GM23338 (cell line): ENCODE measurements around the gene PGAM5. TPM values are rescaled to one million over a fixed set of nuclear protein-coding genes. Genes with fewer than 3 reads are reported as not detected.

Experiments
- ATAC-seq: fragments of 200-7000 bp; cut with Tn5 transposase; 3 replicates; pipeline ENCODE4 v1.9.1; 2020
- DNase-seq: peaks from one replicate; pipeline ENCODE4 v3.0.0-alpha.2; 2015; ENCODE audit warnings: low spot score
- H2AFZ ChIP-seq: fragments of 200-600 bp; sonication (generic); 2 replicates; pipeline ENCODE4 v1.8.0; 2016; ENCODE audit warnings: antibody characterized with exemption, mild to moderate bottlenecking, moderate library complexity
- H3F3A ChIP-seq: fragments of 200-600 bp; sonication (generic); replicated peaks from 2 replicates; pipeline ENCODE4 v1.8.0; 2017; ENCODE audit warnings: antibody characterized with exemption, mixed run types, low read depth
- H3K27ac ChIP-seq: fragments of 200-600 bp; sonication (generic); 2 replicates; pipeline ENCODE4 v1.6.1; 2016; ENCODE audit warnings: low read depth
- H3K27me3 ChIP-seq: fragments of 200-600 bp; sonication (generic); 2 replicates; pipeline ENCODE4 v1.8.0; 2016; ENCODE audit warnings: mild to moderate bottlenecking, mixed run types, moderate library complexity; ENCODE audit not compliant: insufficient read depth
- H3K36me3 ChIP-seq: fragments of 200-600 bp; sonication (generic); 2 replicates; pipeline ENCODE4 v1.8.0; 2016; ENCODE audit warnings: mild to moderate bottlenecking; ENCODE audit not compliant: insufficient read depth
- H3K4me1 ChIP-seq: fragments of 200-600 bp; sonication (generic); 2 replicates; pipeline ENCODE4 v1.8.0; 2016; ENCODE audit warnings: mild to moderate bottlenecking, moderate library complexity; ENCODE audit not compliant: insufficient read depth
- H3K4me2 ChIP-seq: fragments of 200-600 bp; sonication (generic); 2 replicates; pipeline ENCODE4 v1.7.1; 2017; ENCODE audit warnings: mixed run types
- H3K4me3 ChIP-seq: fragments of 200-600 bp; sonication (generic); 2 replicates; pipeline ENCODE4 v1.6.1; 2016; ENCODE audit warnings: mixed run types
- H3K79me2 ChIP-seq: fragments of 200-600 bp; sonication (generic); replicated peaks from 2 replicates; pipeline ENCODE4 v1.8.0; 2017; ENCODE audit warnings: mild to moderate bottlenecking; ENCODE audit not compliant: insufficient read depth
- H3K9me2 ChIP-seq: fragments of 200-600 bp; sonication (generic); 2 replicates; pipeline ENCODE4 v1.8.0; 2017; ENCODE audit not compliant: insufficient read depth
- H4K20me1 ChIP-seq: fragments of 200-600 bp; sonication (generic); replicated peaks from 2 replicates; pipeline ENCODE4 v1.8.0; 2017; ENCODE audit warnings: mild to moderate bottlenecking; ENCODE audit not compliant: insufficient read depth
- H3K27ac Mint-ChIP-seq: 2 replicates; pipeline ENCODE4 v1.8.0; 2020; ENCODE audit warnings: inconsistent platforms, mild to moderate bottlenecking, moderate library complexity, mixed read lengths
- H3K27me3 Mint-ChIP-seq: 3 replicates; pipeline ENCODE4 v1.8.0; 2022; ENCODE audit warnings: low read depth, mild to moderate bottlenecking, moderate library complexity, mixed read lengths, inconsistent platforms; ENCODE audit not compliant: insufficient read depth, poor library complexity
- H3K36me3 Mint-ChIP-seq: 3 replicates; pipeline ENCODE4 v1.8.0; 2021; ENCODE audit warnings: low read depth, mild to moderate bottlenecking, inconsistent platforms, moderate library complexity, mixed read lengths
- H3K4me1 Mint-ChIP-seq: 3 replicates; pipeline ENCODE4 v1.8.0; 2020; ENCODE audit warnings: mild to moderate bottlenecking, inconsistent platforms, mixed read lengths
- H3K4me3 Mint-ChIP-seq: 3 replicates; pipeline ENCODE4 v1.8.0; 2021; ENCODE audit warnings: moderate library complexity, mild to moderate bottlenecking, inconsistent platforms, mixed read lengths
- H3K9me3 Mint-ChIP-seq: 3 replicates; pipeline ENCODE4 v1.8.0; 2020; ENCODE audit warnings: moderate library complexity, mild to moderate bottlenecking, inconsistent platforms, mixed read lengths
- CREB1 ChIP-seq: fragments of 250-450 bp; sonication (Bioruptor Pico); IDR thresholded peaks from 2 replicates; pipeline ENCODE4 v1.5.0; 2020; ENCODE audit warnings: low read depth, mild to moderate bottlenecking, moderate library complexity
- CTCF ChIP-seq, 2 experiments: fragments of 200-600 bp in 1 of 2; sonication (generic) in 1 of 2; conservative IDR thresholded peaks; 2 replicates each; pipeline versions ENCODE4 v1.5.1 to v1.6.1; 2016 to 2017; ENCODE audit warnings: antibody characterized with exemption in 2 of 2, low read depth in 2 of 2, mild to moderate bottlenecking in 2 of 2, moderate library complexity in 1 of 2
- ETS1 ChIP-seq: IDR thresholded peaks from 2 replicates; pipeline ENCODE4 v1.6.1; 2016; ENCODE audit warnings: antibody characterized with exemption
- EZH2 ChIP-seq: fragments of 200-600 bp; sonication (generic); IDR thresholded peaks from one replicate; pipeline ENCODE4 v1.8.0; 2017; ENCODE audit warnings: antibody characterized with exemption, mild to moderate bottlenecking, low read depth; ENCODE audit not compliant: unreplicated experiment
- EZH2phosphoT487 ChIP-seq: fragments of 200-600 bp; sonication (generic); IDR thresholded peaks from one replicate; pipeline ENCODE4 v1.8.1; 2018; ENCODE audit warnings: antibody characterized with exemption; ENCODE audit not compliant: unreplicated experiment
- NANOG ChIP-seq: IDR thresholded peaks from 2 replicates; pipeline ENCODE4 v1.6.1; 2016; ENCODE audit warnings: antibody characterized with exemption, borderline replicate concordance
- POLR2AphosphoS5 ChIP-seq: IDR thresholded peaks from 2 replicates; pipeline ENCODE4 v1.6.1; 2016; ENCODE audit warnings: antibody characterized with exemption, low read depth
- REST ChIP-seq: IDR thresholded peaks from one replicate; pipeline ENCODE4 v1.6.1; 2018; ENCODE audit warnings: antibody characterized with exemption; ENCODE audit not compliant: unreplicated experiment
- STAT1 ChIP-seq: IDR thresholded peaks from one replicate; pipeline ENCODE4 v1.6.1; 2016; ENCODE audit warnings: antibody characterized with exemption; ENCODE audit not compliant: unreplicated experiment
- ZNF114 ChIP-seq: fragments of 250-450 bp; sonication (Bioruptor Pico); IDR thresholded peaks from 2 replicates; pipeline ENCODE4 v1.5.0; 2020; ENCODE audit warnings: mild to moderate bottlenecking, moderate library complexity
- ZNF331 ChIP-seq: fragments of 250-450 bp; sonication (Bioruptor Pico); IDR thresholded peaks from 2 replicates; pipeline ENCODE4 v1.5.0; 2020; ENCODE audit warnings: low read depth, mild to moderate bottlenecking, moderate library complexity
- ZNF462 ChIP-seq: fragments of 250-450 bp; sonication (Bioruptor Pico); IDR thresholded peaks from 2 replicates; pipeline ENCODE4 v1.5.0; 2020; ENCODE audit warnings: mild to moderate bottlenecking, moderate library complexity
- polyA plus RNA-seq: library from polyadenylated mRNA; unstranded; fragments of >200 nt; fragmentation: Nextera tagmentation; extraction: Ambion mirVana; gene quantifications from 2 replicates; pipeline ENCODE4 v1.2.1, GENCODE V29; 2016
- total RNA-seq: library from RNA; depleted of rRNA; stranded (reverse); fragments of >200 nt; shearing (Covaris generic); gene quantifications from 2 replicates; pipeline ENCODE4 v1.2.3, GENCODE V29; 2014

PGAM5 gene
- total and polyA plus RNA-seq, 2 experiments from 2014 or later: 31.1 to 108 TPM

GRCh38 chr12:132726386-132726785 lies 15.7 kb downstream of the PGAM5 start (continued):
- TF ChIP-seq ZNF462 (CRISPR knock-in tag) (no peak), ZNF114 (CRISPR knock-in tag) (no peak), ETS1 (no peak)

- no peak overlapping the region for H3K4me3 Mint-ChIP-seq
- H3K79me2 ChIP-seq: no peaks in the 10 kb centered on the region; the same call in 1 of the 2 replicates
- H3K4me1 ChIP-seq: no peaks in the 10 kb centered on the region
- peaks cover 19% of the 10 kb centered on the region for H3K36me3 ChIP-seq
- H3K27me3 ChIP-seq: no peaks in the 10 kb centered on the region
- no peak overlapping the region for H3K27ac ChIP-seq
- DNase-seq (no peak), ATAC-seq (no peak)
- peaks cover 21% of the 10 kb centered on the region for H4K20me1 ChIP-seq
- H3K9me2 ChIP-seq: no peaks in the 10 kb centered on the region
- no peak overlapping the region for H3K27ac Mint-ChIP-seq
- H2AFZ ChIP-seq: no peak overlapping the region
- H3K4me1 Mint-ChIP-seq: no peaks in the 10 kb centered on the region; the same call in 2 of the 3 replicates
- peaks cover 93% of the 10 kb centered on the region for H3K36me3 Mint-ChIP-seq
- peaks cover 19% of the 10 kb centered on the region for H3K9me3 Mint-ChIP-seq
- H3K27me3 Mint-ChIP-seq: peaks cover 29% of the 10 kb centered on the region
- H3K4me3 ChIP-seq: no peak overlapping the region
- H3F3A ChIP-seq: peaks cover 17% of the 10 kb centered on the region
- H3K4me2 ChIP-seq: no peak overlapping the region
- TF ChIP-seq STAT1 (no peak), CTCF (conservative IDR thresholded peaks at IDR 0.05; ENCODE audit: low read depth in 2 of 2) (no peak), NANOG (no peak), EZH2 (no peak), EZH2phosphoT487 (no peak), REST (no peak), ZNF331 (CRISPR knock-in tag) (no peak), CREB1 (CRISPR knock-in tag) (no peak), POLR2AphosphoS5 (no peak)
These were observed 16.6 kb downstream of the PGAM5 start for GRCh38 chr12:132727091-132727794.
